GM21528 (cell line): ENCODE results near the gene B4GALT5.

ENCODE experiments used
- ATAC-seq: cut with Tn5 transposase; IDR thresholded peaks from one replicate; pipeline ENCODE4 v1.9.1; 2021; ENCODE audit warnings: mild to moderate bottlenecking, moderate library complexity; ENCODE audit not compliant: unreplicated experiment, low FRiP score

Gene B4GALT5

GRCh38 chr20:49663112-49663511 lies 50.6 kb downstream of the B4GALT5 start:
- no peak for ATAC-seq

GRCh38 chr20:49661560-49662329 lies 51.9 kb downstream of the B4GALT5 start:
- no peak for ATAC-seq

GRCh38 chr20:49660912-49661311 lies 52.8 kb downstream of the B4GALT5 start:
- ATAC-seq: no peak

- no peak for ATAC-seq
Measured at GRCh38 chr20:49659056-49659455, 54.6 kb downstream of the B4GALT5 start.

- ATAC-seq: no peak
Measured at GRCh38 chr20:49658508-49658907, 55.2 kb downstream of the B4GALT5 start.

- no peak for ATAC-seq
Measured at GRCh38 chr20:49657118-49657901, 56.4 kb downstream of the B4GALT5 start.

- no peak for ATAC-seq
Measured at GRCh38 chr20:49656304-49656703, 57.4 kb downstream of the B4GALT5 start.

- ATAC-seq: no peak
Measured at GRCh38 chr20:49653925-49654434, 59.7 kb downstream of the B4GALT5 start.

- no peak for ATAC-seq
Measured at GRCh38 chr20:49649672-49650071, 64.0 kb downstream of the B4GALT5 start.

GRCh38 chr20:49647550-49647949 lies 66.1 kb downstream of the B4GALT5 start:
- ATAC-seq: no peak

- ATAC-seq: no peak
Measured at GRCh38 chr20:49646528-49646927, 67.2 kb downstream of the B4GALT5 start.

- ATAC-seq: no peak
Measured at GRCh38 chr20:49646126-49646525, 67.6 kb downstream of the B4GALT5 start.

GRCh38 chr20:49644980-49645565 lies 68.6 kb downstream of the B4GALT5 start:
- ATAC-seq: no peak

GRCh38 chr20:49642816-49643215 lies 70.9 kb downstream of the B4GALT5 start:
- ATAC-seq: no peak

- ATAC-seq: no peak
Measured at GRCh38 chr20:49641683-49642656, 71.7 kb downstream of the B4GALT5 start.

GRCh38 chr20:49637046-49637637 lies 76.5 kb downstream of the B4GALT5 start:
- no peak for ATAC-seq

GRCh38 chr20:49636447-49636846 lies 77.2 kb downstream of the B4GALT5 start:
- no peak for ATAC-seq

GRCh38 chr20:49635866-49636265 lies 77.8 kb downstream of the B4GALT5 start:
- ATAC-seq: no peak

GRCh38 chr20:49635166-49635565 lies 78.5 kb downstream of the B4GALT5 start:
- no peak for ATAC-seq

GRCh38 chr20:49634116-49634515 lies 79.6 kb downstream of the B4GALT5 start:
- no peak for ATAC-seq
